ENCODE measurements around the gene PTPRG.

Gene PTPRG

GRCh38 chr3:62335196-62335595 is 773.8 kb downstream of the PTPRG start:
- H3K27me3 Mint-ChIP-seq (ENCODE audit: low read depth, poor library complexity) = peaks cover 8% of the 10 kb centered on the region
- TF ChIP-seq CTCF (IDR thresholded peaks at IDR 0.05) = no peak

GRCh38 chr3:62343755-62344154 is 782.4 kb downstream of the PTPRG start:
- Mint-ChIP-seq H3K4me1 (no peaks in the 10 kb centered on the region), H3K4me3 (no peak overlapping the region), H3K9me3 (no peaks in the 10 kb centered on the region), H3K36me3 (ENCODE audit: low read depth) (no peaks in the 10 kb centered on the region), H3K27me3 (ENCODE audit: low read depth, poor library complexity) (peaks cover 19% of the 10 kb centered on the region), H3K27ac (no peak overlapping the region)
- no peak for TF ChIP-seq CTCF (IDR thresholded peaks at IDR 0.05)
- DNase-seq = no peak

More at GRCh38 chr3:62335196-62335595, 773.8 kb downstream of the PTPRG start:
- Mint-ChIP-seq H3K27ac (no peak overlapping the region), H3K4me1 (no peaks in the 10 kb centered on the region), H3K36me3 (ENCODE audit: low read depth) (no peaks in the 10 kb centered on the region), H3K4me3 (no peak overlapping the region), H3K9me3 (no peaks in the 10 kb centered on the region)
- no peak for DNase-seq

Measured in nephron progenitor cell (in vitro differentiated cells).